ENCODE measurements around the gene RANBP17. TPM values are rescaled to one million over a fixed set of nuclear protein-coding genes. Genes with fewer than 3 reads are reported as not detected.
"Not testable (repeated sequence)": the region's sequence is repeated elsewhere in the genome, so short reads cannot be mapped to it uniquely, and the experiment has no call there.

The RANBP17 gene
- total RNA-seq, 1 experiment from 2014 or later: 3.7 TPM

- DNase-seq (ENCODE audit: low spot score): no peak
Observed at GRCh38 chr5:171155621-171156020, 293.8 kb downstream of the RANBP17 start.

- no peak for DNase-seq (ENCODE audit: low spot score)
Observed at GRCh38 chr5:171157276-171157675, 295.5 kb downstream of the RANBP17 start.

DNA sequence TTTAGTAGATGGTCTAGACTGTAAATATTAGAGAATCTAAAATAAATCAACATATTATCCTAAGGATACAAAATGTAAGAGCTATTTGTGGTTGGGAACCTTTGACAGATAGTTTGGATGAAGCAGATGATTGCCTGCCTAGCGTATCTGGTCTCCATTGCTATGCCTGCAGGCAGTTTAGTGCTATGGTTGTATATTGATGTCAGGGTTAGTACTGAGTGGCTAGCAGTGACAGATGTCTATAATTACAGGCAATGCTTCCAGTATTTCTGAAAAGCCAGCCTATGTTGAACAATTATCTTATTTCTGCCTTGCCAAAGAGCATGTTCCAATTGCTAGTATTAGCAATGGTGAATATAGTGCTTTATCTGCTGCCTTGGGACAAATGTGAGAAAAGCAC, 296.0 kb downstream of the RANBP17 start:
- DNase-seq (ENCODE audit: low spot score): no peak

- no peak for DNase-seq (ENCODE audit: low spot score)
Observed at GRCh38 chr5:171158581-171158980, 296.8 kb downstream of the RANBP17 start.

DNA sequence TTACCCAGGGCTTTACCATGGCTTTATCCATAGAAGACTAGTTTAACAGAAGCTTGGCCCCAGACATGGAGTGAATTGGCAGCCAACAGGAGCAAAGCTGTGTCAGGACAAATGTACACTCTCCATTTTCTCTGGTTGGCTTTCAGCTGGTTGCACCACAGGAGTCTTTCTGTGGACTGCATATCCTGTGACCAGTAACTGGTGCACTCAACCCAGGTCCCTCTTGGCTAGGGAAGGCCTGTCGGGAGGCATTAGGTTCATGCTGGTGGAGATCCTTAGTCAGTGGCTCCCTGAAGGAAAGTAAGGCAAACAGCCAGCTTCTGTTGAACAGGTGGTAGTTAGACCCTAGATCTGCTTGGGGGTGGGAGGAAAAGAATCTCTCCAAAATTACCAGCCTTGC, 300.3 kb downstream of the RANBP17 start:
- DNase-seq (ENCODE audit: low spot score): no peak

DNA sequence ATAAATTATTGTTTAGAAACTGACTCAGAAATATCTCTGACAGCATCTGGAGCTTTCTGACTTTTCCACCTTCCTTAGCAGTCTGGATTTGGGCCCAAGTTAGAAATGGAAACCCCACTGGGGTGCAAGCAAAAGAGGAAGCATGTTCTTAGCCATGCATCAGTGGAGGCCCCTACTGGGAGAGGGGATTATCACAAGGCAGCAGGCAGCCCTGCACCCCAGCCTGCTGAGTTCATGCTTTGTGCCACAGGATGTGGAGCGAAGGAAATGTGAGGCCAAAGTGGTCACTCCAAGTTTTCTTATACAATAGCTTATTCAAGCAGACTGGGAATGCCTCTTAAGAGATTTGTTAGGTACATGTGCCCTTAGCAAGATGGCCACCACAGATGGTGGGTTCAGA, 300.8 kb downstream of the RANBP17 start:
- peak; percentile 26 for DNase-seq (ENCODE audit: low spot score)

- DNase-seq (ENCODE audit: low spot score): no peak
Observed at GRCh38 chr5:171166766-171167165, 304.9 kb downstream of the RANBP17 start.

DNA sequence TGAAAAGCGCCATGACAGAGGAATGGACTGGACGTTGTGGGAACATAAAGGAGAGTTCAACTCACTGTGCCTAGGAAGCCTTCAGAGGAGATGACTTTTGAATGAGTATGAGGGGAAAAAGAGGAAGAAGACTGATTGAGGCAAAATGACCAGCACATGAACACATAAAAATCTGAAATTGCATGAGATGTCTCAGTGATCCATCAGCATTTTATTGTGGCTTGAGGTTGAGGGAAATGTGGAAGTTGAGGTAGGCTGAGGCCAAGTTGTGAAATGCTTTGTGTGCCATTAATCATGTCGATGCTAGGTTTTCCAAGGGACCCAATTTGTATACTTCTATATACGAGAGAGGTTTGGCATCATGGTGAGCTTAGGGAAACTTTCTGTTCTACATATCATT, 306.4 kb downstream of the RANBP17 start:
- DNase-seq (ENCODE audit: low spot score): no peak

GRCh38 chr5:171174960-171175359, 313.1 kb downstream of the RANBP17 start:
- DNase-seq (ENCODE audit: low spot score): not testable (repeated sequence)

DNA sequence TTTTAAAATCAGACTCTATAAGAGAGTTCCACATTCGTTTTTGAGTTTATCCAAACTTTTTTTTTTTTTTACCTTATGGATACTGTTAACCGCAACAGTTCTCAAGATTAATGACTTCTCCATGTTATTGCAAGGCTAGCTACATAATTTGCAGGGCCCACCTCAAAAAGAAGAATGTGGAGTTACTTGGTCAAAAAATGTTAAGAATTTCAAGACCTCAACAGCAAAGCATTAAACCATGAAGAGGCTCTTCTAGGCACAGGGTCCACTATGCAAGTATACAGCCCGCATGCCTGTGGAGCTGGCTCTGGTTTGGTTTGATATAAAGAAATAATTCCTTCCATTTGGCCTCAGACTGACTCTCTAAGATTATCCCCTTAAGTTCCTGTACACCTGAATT, 313.9 kb downstream of the RANBP17 start:
- no peak for DNase-seq (ENCODE audit: low spot score)

DNA sequence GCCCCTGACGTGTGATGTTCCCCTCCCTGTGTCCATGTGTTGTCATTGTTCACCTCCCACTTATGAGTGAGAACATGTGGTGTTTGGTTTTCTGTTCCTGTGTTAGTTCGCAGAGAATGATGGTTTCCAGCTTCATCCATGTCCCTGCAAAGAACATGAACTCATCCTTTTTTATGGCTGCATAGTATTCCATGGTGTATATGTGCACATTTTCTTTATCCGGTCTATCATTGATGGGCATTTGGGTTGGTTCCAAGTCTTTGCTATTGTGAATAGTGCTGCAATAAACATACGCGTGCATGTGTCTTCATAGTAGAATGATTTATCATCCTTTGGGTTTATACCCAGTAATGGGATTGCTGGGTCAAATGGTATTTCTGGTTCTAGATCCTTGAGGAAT, 316.4 kb downstream of the RANBP17 start:
- DNase-seq (ENCODE audit: low spot score): not testable (repeated sequence)

DNA sequence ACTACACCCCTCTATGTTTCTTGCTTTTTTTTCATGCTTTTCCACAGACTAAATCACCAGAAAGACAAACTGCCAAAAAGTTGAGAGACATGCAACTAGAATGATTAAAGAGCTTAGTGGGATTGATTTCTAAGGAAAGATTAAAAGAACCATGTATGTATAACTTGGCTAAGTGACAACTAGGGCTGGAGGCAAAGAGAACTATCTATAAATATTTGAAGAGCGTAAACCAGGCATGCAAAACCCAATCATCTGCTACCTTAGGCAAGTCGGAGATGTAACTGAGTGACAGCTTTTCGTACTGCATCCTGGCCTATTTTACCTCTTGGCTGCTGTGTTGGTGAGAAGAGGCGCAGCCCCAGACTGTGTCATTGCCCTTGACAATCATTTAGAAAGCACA, 326.2 kb downstream of the RANBP17 start:
- no peak for DNase-seq (ENCODE audit: low spot score)

GRCh38 chr5:171189442-171189841, 327.6 kb downstream of the RANBP17 start:
- no peak for DNase-seq (ENCODE audit: low spot score)

DNA sequence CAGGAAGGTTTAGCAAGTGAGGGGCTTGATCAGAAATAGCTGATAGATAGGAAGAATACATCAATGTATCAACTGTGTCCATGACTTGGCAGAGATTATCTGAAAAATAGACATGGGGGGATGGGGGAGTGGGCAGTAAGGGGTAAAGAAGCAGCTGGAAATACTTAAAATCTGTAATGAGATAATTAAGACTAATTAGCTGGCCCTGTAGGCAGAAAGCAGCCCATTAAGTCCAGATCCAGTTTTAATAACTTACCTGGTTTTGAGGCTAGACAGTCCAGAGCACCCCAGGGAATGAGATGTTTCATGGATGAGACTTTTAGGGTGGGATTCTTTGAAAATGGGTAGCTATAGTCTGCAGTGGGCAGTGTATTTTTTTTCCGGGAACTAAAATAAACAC, 330.3 kb downstream of the RANBP17 start:
- no peak for DNase-seq (ENCODE audit: low spot score)

DNA sequence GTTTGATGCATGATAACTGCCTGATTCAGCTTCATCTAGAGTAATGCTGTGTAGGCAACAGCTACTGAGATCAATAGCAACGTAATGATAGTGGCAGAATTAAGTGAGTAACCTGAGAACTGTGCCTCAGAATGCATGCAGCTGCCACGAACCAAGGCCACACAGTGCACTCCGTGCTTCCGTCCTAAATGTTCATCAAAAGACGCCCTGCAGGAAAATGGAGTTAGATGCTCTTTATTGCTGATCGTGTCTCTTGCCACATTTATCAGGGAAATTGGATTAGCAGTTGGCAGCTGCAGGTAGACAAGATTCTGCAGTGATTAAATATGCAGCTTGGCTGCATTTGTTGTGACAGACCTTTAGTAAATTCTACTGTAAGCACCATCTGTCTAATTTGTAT, 339.5 kb downstream of the RANBP17 start:
- DNase-seq (ENCODE audit: low spot score): no peak

- DNase-seq (ENCODE audit: low spot score): no peak
Observed at GRCh38 chr5:171205375-171205774, 343.6 kb downstream of the RANBP17 start.

DNA sequence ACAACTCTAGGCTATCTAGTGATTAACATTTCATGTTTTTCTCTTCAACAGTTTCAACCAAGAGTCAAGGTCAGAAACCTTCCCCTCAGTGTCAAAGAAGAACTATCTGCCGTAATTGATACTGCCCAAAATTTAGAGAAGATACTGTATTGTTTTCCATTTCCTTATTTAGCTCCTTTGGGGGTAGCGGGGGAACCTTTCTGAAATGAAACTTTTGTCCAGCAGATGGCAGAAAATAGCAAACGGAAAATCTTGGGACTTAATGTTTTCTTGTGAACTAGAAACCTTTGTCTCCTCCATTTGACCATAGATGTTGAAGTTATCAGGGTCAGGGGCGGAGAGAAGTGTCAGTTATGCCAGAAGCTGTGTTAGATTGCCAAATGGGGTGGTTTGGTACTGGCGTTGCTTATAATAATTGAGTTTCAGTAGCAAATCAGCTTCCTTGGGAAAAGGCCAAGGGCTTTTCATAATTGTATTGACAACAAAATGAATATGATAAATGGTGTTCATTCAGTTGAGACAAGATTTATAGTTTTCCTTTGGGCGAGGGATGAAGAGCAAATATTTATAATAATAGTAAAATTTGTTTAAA, 345.5 kb downstream of the RANBP17 start:
- DNase-seq (ENCODE audit: low spot score): peak; percentile 69

DNA sequence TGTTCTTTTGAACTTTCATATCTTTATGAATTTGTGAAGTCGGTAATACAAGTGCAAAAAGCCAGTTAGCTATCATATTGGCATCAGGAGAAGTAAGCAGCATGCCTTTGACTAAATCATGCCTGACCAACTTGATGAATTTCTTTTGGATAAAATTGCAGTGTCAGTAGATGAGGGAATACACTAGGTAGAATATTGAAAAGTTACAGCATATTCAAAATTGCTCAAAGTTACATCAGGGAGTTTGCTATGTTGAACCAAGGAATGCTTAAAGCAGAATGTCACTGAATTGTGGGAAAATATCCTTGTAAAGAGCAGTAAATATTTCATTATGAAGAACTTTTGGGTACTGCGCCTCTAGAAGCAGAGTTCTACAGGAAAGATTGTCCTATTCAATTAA, 360.1 kb downstream of the RANBP17 start:
- no peak for DNase-seq (ENCODE audit: low spot score)

GRCh38 chr5:171223927-171224326, 362.1 kb downstream of the RANBP17 start:
- DNase-seq (ENCODE audit: low spot score): no peak

GRCh38 chr5:171226096-171226754, 364.4 kb downstream of the RANBP17 start:
- no peak for DNase-seq (ENCODE audit: low spot score)

DNA sequence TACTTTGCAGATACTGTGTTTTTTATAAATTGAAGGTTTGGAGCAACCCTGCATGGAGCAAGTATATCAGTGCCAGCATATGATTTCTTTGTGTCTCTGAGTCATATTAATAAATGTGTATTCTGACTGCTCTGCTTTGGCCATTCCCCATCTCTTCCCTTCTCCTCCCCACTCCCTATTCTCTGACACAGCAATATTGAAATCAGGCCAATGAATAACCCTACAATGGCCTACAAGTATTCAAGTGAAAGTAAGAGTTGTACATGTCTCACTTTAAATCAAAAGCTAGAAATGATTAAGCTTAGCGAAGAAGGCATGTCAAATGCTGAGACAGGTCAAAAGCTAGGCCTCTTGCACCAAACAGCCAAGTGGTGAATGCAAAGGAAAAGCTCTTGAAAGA, 365.0 kb downstream of the RANBP17 start:
- no peak for DNase-seq (ENCODE audit: low spot score)

- no peak for DNase-seq (ENCODE audit: low spot score)
Observed at GRCh38 chr5:171236651-171237050, 374.8 kb downstream of the RANBP17 start.

DNA sequence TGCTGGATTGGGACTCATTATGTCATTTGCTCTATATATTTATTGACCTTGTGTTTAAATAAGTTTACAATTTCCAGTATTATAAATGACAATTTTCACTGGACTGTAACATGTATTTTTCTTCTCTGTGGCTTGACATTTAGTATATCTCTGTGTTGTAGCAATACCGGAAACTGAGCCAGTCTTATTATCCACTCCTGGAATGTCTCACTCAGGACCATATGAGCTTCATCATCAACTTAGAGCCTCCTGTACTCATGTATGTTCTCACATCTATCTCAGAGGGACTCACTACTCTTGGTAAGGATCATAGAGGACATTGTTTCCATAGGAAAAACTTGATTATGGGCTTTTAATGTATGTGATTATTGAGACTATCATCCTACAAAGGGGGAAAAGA, 380.7 kb downstream of the RANBP17 start:
- DNase-seq (ENCODE audit: low spot score): no peak

- DNase-seq (ENCODE audit: low spot score): no peak
Observed at GRCh38 chr5:171246231-171246630, 384.4 kb downstream of the RANBP17 start.
